ENCODE measurements around the gene HOXD3. TPM values are rescaled to one million over a fixed set of nuclear protein-coding genes. Genes with fewer than 3 reads are reported as not detected.

HOXD3 gene
- total and polyA plus RNA-seq, 4 donors: 7.3 to 23.0 (median 14.7) TPM

DNA sequence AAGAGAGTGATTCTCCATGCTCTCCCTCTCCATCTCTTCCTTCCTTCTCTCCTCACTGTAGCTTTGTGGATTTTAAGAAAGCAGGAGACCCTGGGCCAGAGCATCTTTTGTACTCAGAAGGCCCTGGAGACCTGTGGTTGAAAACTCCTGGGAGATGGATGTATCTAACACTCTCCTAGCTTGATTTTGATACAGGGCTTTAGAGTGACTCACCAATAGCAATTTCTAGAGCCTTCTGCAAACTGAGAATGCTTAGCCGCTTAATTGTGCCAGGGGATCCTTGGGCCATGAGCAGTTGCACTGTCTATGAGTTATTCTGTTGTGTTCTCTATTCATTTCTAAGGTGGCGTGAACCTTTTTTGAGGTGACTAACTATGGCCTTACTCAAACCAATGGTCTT is 49.0 kb downstream of the HOXD3 start:
- H3K27ac ChIP-seq (ENCODE audit: low read depth, low read length): no peak overlapping the region
- no peak overlapping the region for H3K4me3 ChIP-seq (ENCODE audit: low read depth, low read length)
- WGBS (ENCODE audit: insufficient coverage): no CpG with 5 or more reads among the region's 2 CpGs
- H3K9me3 ChIP-seq (ENCODE audit: control insufficient read depth, insufficient read depth, low read length): no peaks in the 10 kb centered on the region
- no peaks in the 10 kb centered on the region for H3K36me3 ChIP-seq (ENCODE audit: control insufficient read depth, insufficient read depth, low read length)
- no peak for DNase-seq (ENCODE audit: low read depth in 4 of 6, low spot score in 6 of 6)
- no peaks in the 10 kb centered on the region for H3K27me3 ChIP-seq (ENCODE audit: control insufficient read depth, insufficient read depth, low read length)
- H3K4me1 ChIP-seq (ENCODE audit: control insufficient read depth, insufficient read depth, low read length): no peaks in the 10 kb centered on the region

DNA sequence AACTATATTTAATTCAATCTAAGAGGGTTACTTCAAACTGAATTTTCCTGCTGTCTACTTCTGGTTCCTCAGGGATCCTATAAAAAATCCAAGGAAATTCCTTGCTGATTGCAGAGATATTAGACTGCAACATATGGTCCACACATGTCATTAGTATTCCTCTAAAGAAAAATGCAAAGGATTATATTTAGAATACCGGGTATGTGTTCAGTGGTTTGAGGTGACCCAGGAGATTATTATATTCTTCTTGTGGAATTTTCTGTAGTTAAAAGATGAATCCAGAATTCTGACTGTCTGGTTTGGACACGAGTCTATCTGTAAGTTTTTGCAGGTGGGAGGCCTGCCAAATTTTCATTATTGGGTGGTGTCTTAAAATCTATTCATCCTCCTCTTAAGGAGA is 49.6 kb downstream of the HOXD3 start:
- no peaks in the 10 kb centered on the region for H3K9me3 ChIP-seq (ENCODE audit: control insufficient read depth, insufficient read depth, low read length)
- H3K27ac ChIP-seq (ENCODE audit: low read depth, low read length): no peak overlapping the region
- no peaks in the 10 kb centered on the region for H3K36me3 ChIP-seq (ENCODE audit: control insufficient read depth, insufficient read depth, low read length)
- no peaks in the 10 kb centered on the region for H3K27me3 ChIP-seq (ENCODE audit: control insufficient read depth, insufficient read depth, low read length)
- H3K4me3 ChIP-seq (ENCODE audit: low read depth, low read length): no peak overlapping the region
- DNase-seq (ENCODE audit: low read depth in 4 of 6, low spot score in 6 of 6): no peak
- no peaks in the 10 kb centered on the region for H3K4me1 ChIP-seq (ENCODE audit: control insufficient read depth, insufficient read depth, low read length)
- WGBS (ENCODE audit: insufficient coverage): 100% methylated on average over 1 of the region's 2 CpGs

DNA sequence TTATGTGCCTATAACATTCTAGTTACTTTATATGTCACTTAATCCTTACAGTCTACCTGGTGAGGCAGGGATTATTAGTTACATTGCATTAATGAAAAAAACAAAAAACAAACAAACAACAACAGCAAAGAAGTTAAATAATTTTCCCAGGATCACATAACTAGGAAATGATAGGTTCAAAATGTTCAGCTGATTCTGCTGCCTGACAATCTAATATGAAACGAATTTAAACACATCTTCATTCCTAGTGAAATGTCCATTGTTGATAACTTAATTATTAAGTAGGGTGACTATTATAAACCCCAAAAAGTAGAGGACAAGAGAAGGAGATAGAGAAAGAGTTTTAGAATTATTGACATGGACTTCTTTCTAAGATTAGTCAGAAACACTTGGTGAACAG is 54.0 kb downstream of the HOXD3 start:
- WGBS (ENCODE audit: insufficient coverage): no CpG with 5 or more reads among the region's 1 CpG
- H3K27ac ChIP-seq (ENCODE audit: low read depth, low read length): no peak overlapping the region
- H3K4me1 ChIP-seq (ENCODE audit: control insufficient read depth, insufficient read depth, low read length): no peaks in the 10 kb centered on the region
- H3K27me3 ChIP-seq (ENCODE audit: control insufficient read depth, insufficient read depth, low read length): no peaks in the 10 kb centered on the region
- no peaks in the 10 kb centered on the region for H3K9me3 ChIP-seq (ENCODE audit: control insufficient read depth, insufficient read depth, low read length)
- no peak overlapping the region for H3K4me3 ChIP-seq (ENCODE audit: low read depth, low read length)
- H3K36me3 ChIP-seq (ENCODE audit: control insufficient read depth, insufficient read depth, low read length): no peaks in the 10 kb centered on the region
- no peak for DNase-seq (ENCODE audit: low read depth in 4 of 6, low spot score in 6 of 6)

DNA sequence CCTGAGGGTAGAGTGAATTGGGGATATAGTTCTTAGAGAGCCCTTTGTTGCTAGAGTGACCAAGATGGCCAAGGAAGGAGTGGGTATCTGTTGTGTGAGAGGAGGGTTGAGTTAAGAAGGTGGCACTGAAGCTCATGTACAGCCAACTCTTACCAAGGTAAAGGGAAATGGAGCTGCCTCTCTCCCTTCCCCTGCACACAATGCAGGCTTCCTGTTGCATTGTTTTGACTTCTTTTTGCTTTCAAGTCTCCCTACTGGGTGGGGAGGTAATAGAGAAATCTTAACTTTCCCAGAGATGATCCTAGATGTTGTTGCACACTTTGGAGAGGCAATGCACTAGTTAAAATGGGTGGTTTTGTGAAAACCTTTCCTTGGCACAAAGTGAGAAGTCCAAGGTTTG is 55.2 kb downstream of the HOXD3 start:
- Histone ChIP-seq H3K4me1 (ENCODE audit: control insufficient read depth, insufficient read depth, low read length) (no peaks in the 10 kb centered on the region), H3K27me3 (ENCODE audit: control insufficient read depth, insufficient read depth, low read length) (no peaks in the 10 kb centered on the region), H3K36me3 (ENCODE audit: control insufficient read depth, insufficient read depth, low read length) (no peaks in the 10 kb centered on the region), H3K4me3 (ENCODE audit: low read depth, low read length) (no peak overlapping the region), H3K27ac (ENCODE audit: low read depth, low read length) (no peak overlapping the region), H3K9me3 (ENCODE audit: control insufficient read depth, insufficient read depth, low read length) (no peaks in the 10 kb centered on the region)
- no peak for DNase-seq (ENCODE audit: low read depth in 4 of 6, low spot score in 6 of 6)

DNA sequence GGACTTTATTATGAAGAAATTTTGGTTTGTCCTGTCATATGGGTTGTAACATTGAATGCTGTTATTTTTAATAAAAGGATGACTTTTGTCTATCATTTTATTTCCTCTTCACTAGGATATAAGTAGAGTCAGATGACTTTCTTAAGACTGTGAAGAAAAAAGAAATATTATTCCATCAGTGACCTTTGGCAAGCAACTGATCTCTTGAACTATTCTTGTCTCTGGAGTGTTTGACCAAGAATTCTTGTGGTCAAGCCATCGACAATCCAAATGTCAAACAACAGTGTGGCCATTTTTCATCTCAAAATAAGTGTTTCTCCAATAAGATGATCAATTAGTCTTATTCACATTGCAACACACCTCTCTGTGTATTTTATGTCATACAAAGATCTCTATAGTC is 56.3 kb downstream of the HOXD3 start:
- Histone ChIP-seq H3K9me3 (ENCODE audit: control insufficient read depth, insufficient read depth, low read length) (no peaks in the 10 kb centered on the region), H3K4me3 (ENCODE audit: low read depth, low read length) (no peak overlapping the region), H3K36me3 (ENCODE audit: control insufficient read depth, insufficient read depth, low read length) (no peaks in the 10 kb centered on the region), H3K27ac (ENCODE audit: low read depth, low read length) (no peak overlapping the region), H3K4me1 (ENCODE audit: control insufficient read depth, insufficient read depth, low read length) (no peaks in the 10 kb centered on the region), H3K27me3 (ENCODE audit: control insufficient read depth, insufficient read depth, low read length) (no peaks in the 10 kb centered on the region)
- DNase-seq (ENCODE audit: low read depth in 4 of 6, low spot score in 6 of 6): no peak
- WGBS (ENCODE audit: insufficient coverage): 44% methylated on average over 1 of the region's 1 CpG

Small RNA genes lying within 50 kb of the gene (small RNA-seq; reads per million reads assigned to genes)
- 171,554 reads per million, percentile 100 among the genes with 10 or more reads in this experiment for gene MIR10B (ENCODE audit: low replicate concordance)

Other genes starting within 250 kb of the HOXD3 start
- gene LNPK, start 155.0 kb upstream of the HOXD3 start, total RNA-seq: 10 to 100 TPM; 38.7 to 72.8 TPM
- gene LNPK, start 155.0 kb upstream of the HOXD3 start, polyA plus RNA-seq (ENCODE audit: insufficient read length in 2 of 2): 10 to 100 TPM; 26.2 to 40.6 TPM
- under 1 TPM; 0.17 to 0.59 TPM for gene EVX2, start 73.3 kb upstream of the HOXD3 start, total RNA-seq
- gene EVX2, start 73.3 kb upstream of the HOXD3 start, polyA plus RNA-seq (ENCODE audit: insufficient read length in 2 of 2): 1 to 10 TPM in 1 of 2 donors, under 1 TPM in 1; 0.74 to 1.1 TPM
- under 1 TPM in 1 of 2 donors, not detected in 1; 0.10 TPM for gene HOXD13, start 64.6 kb upstream of the HOXD3 start, total RNA-seq
- gene HOXD13, start 64.6 kb upstream of the HOXD3 start, polyA plus RNA-seq (ENCODE audit: insufficient read length in 2 of 2): not detected
- not detected for gene HOXD12, start 57.5 kb upstream of the HOXD3 start, total RNA-seq
- gene HOXD12, start 57.5 kb upstream of the HOXD3 start, polyA plus RNA-seq (ENCODE audit: insufficient read length in 2 of 2): not detected
- gene HOXD11, start 50.0 kb upstream of the HOXD3 start, total RNA-seq: 1 to 10 TPM in 1 of 2 donors, not detected in 1; 1.4 TPM
- gene HOXD11, start 50.0 kb upstream of the HOXD3 start, polyA plus RNA-seq (ENCODE audit: insufficient read length in 2 of 2): under 1 TPM; 0.39 to 0.51 TPM
- gene HOXD10, start 40.5 kb upstream of the HOXD3 start, total RNA-seq: 10 to 100 TPM in 1 of 2 donors, not detected in 1; 15.5 TPM
- under 1 TPM; 0.92 to 0.98 TPM for gene HOXD10, start 40.5 kb upstream of the HOXD3 start, polyA plus RNA-seq (ENCODE audit: insufficient read length in 2 of 2)
- gene HOXD9, start 34.6 kb upstream of the HOXD3 start, total RNA-seq: 1 to 10 TPM in 1 of 2 donors, under 1 TPM in 1; 0.22 to 3.2 TPM
- 1 to 10 TPM; 3.0 to 3.2 TPM for gene HOXD9, start 34.6 kb upstream of the HOXD3 start, polyA plus RNA-seq (ENCODE audit: insufficient read length in 2 of 2)
- 10 to 100 TPM; 10.5 to 12.9 TPM for gene HOXD8, start 27.6 kb upstream of the HOXD3 start, total RNA-seq
- gene HOXD8, start 27.6 kb upstream of the HOXD3 start, polyA plus RNA-seq (ENCODE audit: insufficient read length in 2 of 2): 10 to 100 TPM; 29.9 to 42.7 TPM
- gene HOXD4, start 5.8 kb upstream of the HOXD3 start, total RNA-seq: 1 to 10 TPM; 3.9 to 9.0 TPM
- gene HOXD4, start 5.8 kb upstream of the HOXD3 start, polyA plus RNA-seq (ENCODE audit: insufficient read length in 2 of 2): 10 to 100 TPM; 15.7 to 19.8 TPM
- gene HOXD1, start 31.4 kb downstream of the HOXD3 start, total RNA-seq: 1 to 10 TPM in 1 of 2 donors, under 1 TPM in 1; 0.66 to 2.7 TPM
- 1 to 10 TPM; 5.1 to 5.6 TPM for gene HOXD1, start 31.4 kb downstream of the HOXD3 start, polyA plus RNA-seq (ENCODE audit: insufficient read length in 2 of 2)
- gene MTX2, start 112.1 kb downstream of the HOXD3 start, total RNA-seq: 10 to 100 TPM; 34.1 to 42.9 TPM
- gene MTX2, start 112.1 kb downstream of the HOXD3 start, polyA plus RNA-seq (ENCODE audit: insufficient read length in 2 of 2): 100 to 1,000 TPM in 1 of 2 donors, 10 to 100 TPM in 1; 94.7 to 102 TPM